B cell (primary cell): ENCODE measurements around the gene RBM41.
"Not testable (repeated sequence)": the region's sequence is repeated elsewhere in the genome, so short reads cannot be mapped to it uniquely, and the experiment has no call there.

Experiments
- EZH2 ChIP-seq: IDR thresholded peaks from 2 replicates; pipeline ENCODE4 v1.6.1; 2012; ENCODE audit warnings: borderline replicate concordance, low read depth, mild to moderate bottlenecking, moderate library complexity, low read length; ENCODE audit not compliant: insufficient read depth, poor library complexity, severe bottlenecking
- TF ChIP-seq, protein P1 (sequence below): fragments of 200-600 bp; IDR thresholded peaks from one replicate; pipeline ENCODE4 v1.8.0; 2022; ENCODE audit warnings: antibody characterized with exemption, mild to moderate bottlenecking

DNA sequence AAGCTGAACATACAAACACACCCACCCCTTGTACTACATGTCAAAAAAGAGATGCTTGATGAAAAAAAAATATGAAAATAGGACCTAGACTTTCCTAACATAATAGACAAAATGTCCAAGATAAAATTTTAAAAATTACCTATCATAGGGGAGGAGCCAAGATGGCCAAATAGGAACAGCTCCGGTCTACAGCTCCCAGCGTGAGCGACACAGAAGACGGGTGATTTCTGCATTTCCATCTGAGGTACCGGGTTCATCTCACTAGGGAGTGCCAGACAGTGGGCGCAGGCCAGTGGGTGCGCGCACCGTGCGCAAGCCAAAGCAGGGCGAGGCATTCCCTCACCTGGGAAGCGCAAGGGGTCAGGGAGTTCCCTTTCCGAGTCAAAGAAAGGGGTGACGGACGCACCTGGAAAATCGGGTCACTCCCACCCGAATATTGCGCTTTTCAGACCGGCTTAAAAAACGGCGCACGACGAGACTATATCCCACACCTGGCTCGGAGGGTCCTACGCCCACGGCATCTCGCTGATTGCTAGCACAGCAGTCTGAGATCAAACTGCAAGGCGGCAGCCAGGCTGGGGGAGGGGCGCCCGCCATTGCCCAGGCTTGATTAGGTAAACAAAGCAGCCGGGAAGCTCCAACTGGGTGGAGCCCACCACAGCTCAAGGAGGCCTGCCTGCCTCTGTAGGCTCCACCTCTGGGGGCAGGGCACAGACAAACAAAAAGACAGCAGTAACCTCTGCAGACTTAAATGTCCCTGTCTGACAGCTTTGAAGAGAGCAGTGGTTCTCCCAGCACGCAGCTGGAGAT, 37.2 kb upstream of the RBM41 start:
- TF ChIP-seq, protein P1, sequence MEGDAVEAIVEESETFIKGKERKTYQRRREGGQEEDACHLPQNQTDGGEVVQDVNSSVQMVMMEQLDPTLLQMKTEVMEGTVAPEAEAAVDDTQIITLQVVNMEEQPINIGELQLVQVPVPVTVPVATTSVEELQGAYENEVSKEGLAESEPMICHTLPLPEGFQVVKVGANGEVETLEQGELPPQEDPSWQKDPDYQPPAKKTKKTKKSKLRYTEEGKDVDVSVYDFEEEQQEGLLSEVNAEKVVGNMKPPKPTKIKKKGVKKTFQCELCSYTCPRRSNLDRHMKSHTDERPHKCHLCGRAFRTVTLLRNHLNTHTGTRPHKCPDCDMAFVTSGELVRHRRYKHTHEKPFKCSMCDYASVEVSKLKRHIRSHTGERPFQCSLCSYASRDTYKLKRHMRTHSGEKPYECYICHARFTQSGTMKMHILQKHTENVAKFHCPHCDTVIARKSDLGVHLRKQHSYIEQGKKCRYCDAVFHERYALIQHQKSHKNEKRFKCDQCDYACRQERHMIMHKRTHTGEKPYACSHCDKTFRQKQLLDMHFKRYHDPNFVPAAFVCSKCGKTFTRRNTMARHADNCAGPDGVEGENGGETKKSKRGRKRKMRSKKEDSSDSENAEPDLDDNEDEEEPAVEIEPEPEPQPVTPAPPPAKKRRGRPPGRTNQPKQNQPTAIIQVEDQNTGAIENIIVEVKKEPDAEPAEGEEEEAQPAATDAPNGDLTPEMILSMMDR, result not testable (repeated sequence)
- not testable (repeated sequence) for TF ChIP-seq EZH2
